Measurements from ENCODE around the gene SNAPC4. TPM values are rescaled to one million over a fixed set of nuclear protein-coding genes. Genes with fewer than 3 reads are reported as not detected.
A peak's percentile ranks its signal among the peaks of the same experiment; 100 is the strongest.

Gene SNAPC4
- 9.8 TPM for polyA plus RNA-seq (2012; ENCODE audit: low read depth, missing spikeins)

DNA sequence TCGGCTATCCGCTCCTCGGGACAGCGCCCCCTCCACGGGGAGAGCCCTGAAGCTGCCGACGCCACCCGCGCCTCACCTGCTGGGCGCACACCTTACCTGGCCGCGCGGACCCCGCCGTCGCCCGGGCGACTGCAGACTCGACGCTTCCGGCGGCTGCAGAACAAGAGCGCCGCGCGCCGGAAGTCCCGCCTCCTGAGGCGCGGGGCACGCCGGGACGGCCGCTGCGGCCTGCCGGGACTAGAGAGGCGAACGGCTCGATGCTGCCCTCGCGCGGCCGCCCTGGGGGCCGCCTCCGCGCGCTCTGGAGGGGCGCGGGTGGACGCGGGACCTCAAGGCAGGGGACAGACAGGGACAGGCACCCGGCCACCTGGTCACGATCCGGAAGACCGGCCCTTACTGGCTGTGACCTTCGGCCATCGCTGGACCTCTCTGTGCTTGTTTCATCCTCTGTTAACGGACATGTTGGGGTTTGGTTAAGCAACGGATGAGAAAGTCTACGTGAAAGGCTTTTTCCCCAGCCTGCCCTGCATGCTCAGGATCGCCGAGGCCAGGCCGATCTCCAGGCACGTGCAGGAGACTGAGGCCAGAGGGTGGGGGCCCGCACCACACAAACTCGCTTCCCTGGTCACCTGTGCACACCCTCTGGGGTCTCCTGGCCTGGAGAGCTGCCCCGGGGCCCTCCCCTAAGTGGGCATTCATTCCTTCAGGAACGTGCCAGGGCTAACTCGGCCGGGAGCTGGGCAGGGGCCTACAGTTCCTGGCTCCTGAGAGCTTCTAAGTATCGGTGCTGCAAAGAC is at the start of gene SNAPC4:
TSS of gene SNAPC4 (minus strand) at position 133 of the 797 bp plus-strand sequence. CDS start 1,742 bp downstream, outside the sequence.
- FAIRE-seq (peak; percentile 99), DNase-seq (ENCODE audit: insufficient read length, low spot score) (peak; percentile 99)
- TF ChIP-seq PAX5 (IDR thresholded peaks at IDR 0.05; ENCODE audit: insufficient read depth, low read length, severe bottlenecking) (no peak), POLR2AphosphoS5 (IDR thresholded peaks at IDR 0.05; ENCODE audit: low read depth, low read length) (peak; percentile 72), POU2F2 (IDR thresholded peaks at IDR 0.05; ENCODE audit: low read depth, low read length) (no peak), TAF1 (IDR thresholded peaks at IDR 0.05; ENCODE audit: low read depth, low read length) (peak; percentile 82), POLR2A (IDR thresholded peaks at IDR 0.05; ENCODE audit: low read depth, low read length) (0 out of 2 replicates have a peak, but pooled peaks have one; percentile 57)

DNA sequence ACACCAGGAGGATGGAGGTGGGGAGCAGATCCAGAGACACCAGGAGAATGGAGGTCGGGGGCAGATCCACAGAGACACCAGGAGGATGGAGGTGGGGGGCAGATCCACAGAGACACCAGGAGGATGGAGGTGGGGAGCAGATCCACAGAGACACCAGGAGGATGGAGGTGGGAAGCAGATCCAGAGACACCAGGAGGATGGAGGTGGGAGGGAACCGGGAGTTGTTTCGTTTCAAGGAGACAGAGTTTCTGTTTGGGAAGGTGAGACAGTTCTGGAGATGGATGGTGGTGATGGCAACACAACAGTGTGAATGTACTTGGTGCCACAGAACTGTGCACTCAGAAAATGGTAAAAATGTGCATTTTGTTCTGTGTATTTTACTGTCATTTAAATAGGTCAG is 48.7 kb upstream of the SNAPC4 start:
- no peak for DNase-seq (ENCODE audit: insufficient read length, low spot score)
- peak; percentile 13 for FAIRE-seq
- TF ChIP-seq POLR2A (IDR thresholded peaks at IDR 0.05; ENCODE audit: low read depth, low read length) (no peak), POU2F2 (IDR thresholded peaks at IDR 0.05; ENCODE audit: low read depth, low read length) (no peak), TAF1 (IDR thresholded peaks at IDR 0.05; ENCODE audit: low read depth, low read length) (no peak), SPI1 (IDR thresholded peaks at IDR 0.05; ENCODE audit: low read depth, low read length) (no peak), PAX5 (IDR thresholded peaks at IDR 0.05; ENCODE audit: insufficient read depth, low read length, severe bottlenecking) (no peak), POLR2AphosphoS5 (IDR thresholded peaks at IDR 0.05; ENCODE audit: low read depth, low read length) (no peak)

DNA sequence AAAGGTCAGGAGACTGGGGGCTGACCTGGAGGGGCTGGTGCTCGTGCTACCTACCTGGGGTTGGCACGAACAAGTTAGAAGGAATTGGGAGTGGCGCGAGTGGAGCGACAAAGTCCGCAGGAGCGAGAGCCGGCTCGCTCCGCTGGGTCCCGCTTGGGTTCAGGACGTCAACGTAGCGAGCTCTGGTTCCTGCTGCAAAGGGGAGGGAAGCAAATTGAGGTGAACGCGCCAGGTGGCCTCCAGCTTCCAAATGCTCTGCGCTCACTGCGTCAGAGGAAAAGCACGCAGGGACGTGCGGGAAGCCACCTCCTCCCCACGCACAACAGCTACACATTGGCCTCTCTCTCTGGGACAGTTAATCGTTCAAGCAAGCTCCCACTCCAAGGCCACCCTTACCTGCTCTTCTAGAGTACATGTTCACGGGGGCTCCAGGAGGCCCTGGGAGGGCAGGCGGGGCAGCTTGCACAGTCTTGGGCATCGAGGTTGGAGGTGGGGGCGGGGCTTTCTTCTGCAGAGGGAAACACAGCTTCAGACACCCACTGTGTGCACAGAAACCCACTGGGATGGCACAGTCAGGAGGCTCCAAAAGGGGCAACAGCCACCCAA is 47.3 kb upstream of the SNAPC4 start:
- DNase-seq (ENCODE audit: insufficient read length, low spot score): no peak
- no peak for TF ChIP-seq POU2F2 (IDR thresholded peaks at IDR 0.05; ENCODE audit: low read depth, low read length)
- TF ChIP-seq PAX5 (IDR thresholded peaks at IDR 0.05; ENCODE audit: insufficient read depth, low read length, severe bottlenecking): no peak
- no peak for TF ChIP-seq TAF1 (IDR thresholded peaks at IDR 0.05; ENCODE audit: low read depth, low read length)
- TF ChIP-seq SPI1 (IDR thresholded peaks at IDR 0.05; ENCODE audit: low read depth, low read length): no peak
- TF ChIP-seq POLR2AphosphoS5 (IDR thresholded peaks at IDR 0.05; ENCODE audit: low read depth, low read length): no peak
- TF ChIP-seq POLR2A (IDR thresholded peaks at IDR 0.05; ENCODE audit: low read depth, low read length): no peak

GRCh38 chr9:136445799-136446198 is 45.8 kb upstream of the SNAPC4 start:
- no peak for FAIRE-seq
- no peak for DNase-seq (ENCODE audit: insufficient read length, low spot score)
- no peak for TF ChIP-seq TAF1 (IDR thresholded peaks at IDR 0.05; ENCODE audit: low read depth, low read length)
- TF ChIP-seq SPI1 (IDR thresholded peaks at IDR 0.05; ENCODE audit: low read depth, low read length): no peak
- TF ChIP-seq POU2F2 (IDR thresholded peaks at IDR 0.05; ENCODE audit: low read depth, low read length): no peak
- TF ChIP-seq POLR2AphosphoS5 (IDR thresholded peaks at IDR 0.05; ENCODE audit: low read depth, low read length): no peak
- TF ChIP-seq POLR2A (IDR thresholded peaks at IDR 0.05; ENCODE audit: low read depth, low read length): no peak
- no peak for TF ChIP-seq PAX5 (IDR thresholded peaks at IDR 0.05; ENCODE audit: insufficient read depth, low read length, severe bottlenecking)

More for the DNA sequence above, 47.3 kb upstream of the SNAPC4 start:
- no peak for FAIRE-seq

DNA sequence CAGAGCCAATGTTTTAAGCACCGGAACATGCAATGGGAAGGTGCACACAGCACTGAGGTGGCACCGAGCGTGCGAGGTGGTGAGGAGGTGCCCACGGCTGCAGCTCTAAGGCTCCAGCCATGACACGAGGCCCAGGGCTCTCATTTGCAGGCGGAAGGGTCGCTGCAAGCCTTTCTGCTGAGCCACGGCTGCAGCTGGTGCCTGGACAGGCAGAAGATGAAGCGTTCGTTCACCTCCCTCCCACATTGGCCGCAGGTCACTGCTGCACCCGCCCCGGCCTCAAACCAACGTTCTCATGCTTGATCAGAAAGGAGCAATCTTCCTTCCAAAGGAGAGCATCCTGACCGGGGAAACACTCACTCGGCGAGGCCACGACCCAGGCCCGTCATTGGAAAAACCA is 44.1 kb upstream of the SNAPC4 start:
- DNase-seq (ENCODE audit: insufficient read length, low spot score) (no peak), FAIRE-seq (no peak)
- TF ChIP-seq POU2F2 (IDR thresholded peaks at IDR 0.05; ENCODE audit: low read depth, low read length) (no peak), POLR2AphosphoS5 (IDR thresholded peaks at IDR 0.05; ENCODE audit: low read depth, low read length) (no peak), SPI1 (IDR thresholded peaks at IDR 0.05; ENCODE audit: low read depth, low read length) (no peak), TAF1 (IDR thresholded peaks at IDR 0.05; ENCODE audit: low read depth, low read length) (no peak), PAX5 (IDR thresholded peaks at IDR 0.05; ENCODE audit: insufficient read depth, low read length, severe bottlenecking) (no peak), POLR2A (IDR thresholded peaks at IDR 0.05; ENCODE audit: low read depth, low read length) (no peak)

DNA sequence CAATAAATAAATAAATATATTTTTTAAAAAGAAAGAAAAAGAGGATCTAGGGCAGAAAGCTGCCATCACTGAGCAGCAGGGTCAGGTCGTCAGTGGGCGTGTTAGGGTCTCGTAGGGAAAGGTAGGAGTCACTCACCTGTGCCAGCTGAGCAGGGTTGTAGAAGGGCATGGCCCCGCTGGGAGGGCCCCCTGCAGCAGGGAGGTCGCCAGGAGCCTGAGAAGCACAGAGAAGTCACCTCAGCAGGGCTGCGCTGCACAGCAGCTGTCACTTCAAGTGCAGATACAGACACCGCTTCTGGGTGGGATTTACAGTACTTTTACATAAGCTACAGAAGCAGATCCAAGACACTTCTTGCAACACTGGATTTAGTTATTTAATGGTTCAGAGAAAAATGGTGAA is 43.7 kb upstream of the SNAPC4 start:
- TF ChIP-seq TAF1 (IDR thresholded peaks at IDR 0.05; ENCODE audit: low read depth, low read length) (no peak), SPI1 (IDR thresholded peaks at IDR 0.05; ENCODE audit: low read depth, low read length) (no peak), POLR2A (IDR thresholded peaks at IDR 0.05; ENCODE audit: low read depth, low read length) (no peak), POLR2AphosphoS5 (IDR thresholded peaks at IDR 0.05; ENCODE audit: low read depth, low read length) (no peak)
- no peak for DNase-seq (ENCODE audit: insufficient read length, low spot score)
- no peak for FAIRE-seq

DNA sequence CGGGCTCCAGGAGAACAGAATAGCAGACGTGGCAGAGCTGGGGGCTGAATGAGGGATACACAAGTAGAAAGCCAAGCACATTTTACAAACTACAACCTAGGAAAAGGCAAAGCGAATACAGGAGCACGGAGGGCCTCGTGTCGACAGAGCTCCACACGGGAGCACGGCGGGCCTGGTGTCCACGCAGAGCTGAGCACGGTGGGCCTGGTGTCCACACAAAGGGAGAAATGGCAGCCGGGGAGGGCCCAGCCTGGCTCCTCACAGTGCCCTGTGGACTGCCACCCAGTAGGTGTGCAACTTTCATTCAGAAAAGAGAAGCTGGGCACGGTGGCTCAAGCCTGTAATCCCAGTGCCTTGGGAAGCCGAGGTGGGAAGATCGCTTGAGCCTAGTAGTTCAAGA is 43.1 kb upstream of the SNAPC4 start:
- no peak for FAIRE-seq
- DNase-seq (ENCODE audit: insufficient read length, low spot score): no peak
- no peak for TF ChIP-seq TAF1 (IDR thresholded peaks at IDR 0.05; ENCODE audit: low read depth, low read length)
- TF ChIP-seq POLR2A (IDR thresholded peaks at IDR 0.05; ENCODE audit: low read depth, low read length): no peak
- TF ChIP-seq POU2F2 (IDR thresholded peaks at IDR 0.05; ENCODE audit: low read depth, low read length): no peak
- no peak for TF ChIP-seq SPI1 (IDR thresholded peaks at IDR 0.05; ENCODE audit: low read depth, low read length)
- no peak for TF ChIP-seq POLR2AphosphoS5 (IDR thresholded peaks at IDR 0.05; ENCODE audit: low read depth, low read length)

DNA sequence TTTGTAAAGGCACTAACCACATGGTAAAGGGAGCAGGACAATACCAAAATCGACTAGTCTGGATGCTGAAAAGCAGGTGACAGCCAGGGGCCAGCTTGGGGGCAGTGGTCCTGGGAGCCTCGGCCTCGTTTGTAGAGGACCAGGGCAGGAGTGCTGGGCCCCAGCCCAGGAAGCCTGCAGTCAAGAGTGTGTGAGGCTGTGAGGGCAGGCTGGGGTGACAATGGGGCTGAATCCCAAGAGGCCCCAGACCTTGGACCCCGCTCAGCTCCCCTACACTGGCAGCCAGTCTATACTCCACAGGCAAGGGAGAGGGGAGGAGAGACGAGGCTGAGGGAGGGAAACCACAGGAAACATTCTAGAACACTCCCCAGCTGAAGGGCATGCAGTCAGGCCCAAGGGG is 42.3 kb upstream of the SNAPC4 start:
- TF ChIP-seq SPI1 (IDR thresholded peaks at IDR 0.05; ENCODE audit: low read depth, low read length) (no peak), TAF1 (IDR thresholded peaks at IDR 0.05; ENCODE audit: low read depth, low read length) (no peak), POU2F2 (IDR thresholded peaks at IDR 0.05; ENCODE audit: low read depth, low read length) (no peak), POLR2AphosphoS5 (IDR thresholded peaks at IDR 0.05; ENCODE audit: low read depth, low read length) (no peak)
- FAIRE-seq: no peak

GRCh38 chr9:136441681-136442245 is 41.8 kb upstream of the SNAPC4 start:
- FAIRE-seq (no peak), DNase-seq (ENCODE audit: insufficient read length, low spot score) (no peak)
- TF ChIP-seq SPI1 (IDR thresholded peaks at IDR 0.05; ENCODE audit: low read depth, low read length) (no peak), TAF1 (IDR thresholded peaks at IDR 0.05; ENCODE audit: low read depth, low read length) (no peak), POU2F2 (IDR thresholded peaks at IDR 0.05; ENCODE audit: low read depth, low read length) (no peak), PAX5 (IDR thresholded peaks at IDR 0.05; ENCODE audit: insufficient read depth, low read length, severe bottlenecking) (no peak), POLR2A (IDR thresholded peaks at IDR 0.05; ENCODE audit: low read depth, low read length) (no peak)

More for the DNA sequence above, 42.3 kb upstream of the SNAPC4 start:
- DNase-seq (ENCODE audit: insufficient read length, low spot score): no peak

All from GM12891 (cell line).